ENCODE measurements around the gene TMEM132C.

TMEM132C gene

GRCh38 chr12:128326406-128326805 lies 59.4 kb downstream of the TMEM132C start:
- H3K27ac ChIP-seq (ENCODE audit: low read depth, low read length): no peak overlapping the region
- no peaks in the 10 kb centered on the region for H3K9me2 ChIP-seq (replicated peaks; ENCODE audit: control insufficient read depth, low read length)
- no peaks in the 10 kb centered on the region for H3K9me3 ChIP-seq (ENCODE audit: control insufficient read depth, insufficient read depth, low read length)

GRCh38 chr12:128328961-128329360 lies 62.0 kb downstream of the TMEM132C start:
- peaks cover 3% of the 10 kb centered on the region; the same call in 1 of the 2 replicates for H3K9me3 ChIP-seq (ENCODE audit: control insufficient read depth, insufficient read depth, low read length)
- H3K79me2 ChIP-seq (ENCODE audit: control insufficient read depth, low read length): no peaks in the 10 kb centered on the region
- no peaks in the 10 kb centered on the region for H3K27me3 ChIP-seq (ENCODE audit: control insufficient read depth, low read length)
- no peak overlapping the region for H3K4me2 ChIP-seq (ENCODE audit: low read length)
- no peaks in the 10 kb centered on the region for H3K9me2 ChIP-seq (replicated peaks; ENCODE audit: control insufficient read depth, low read length)
- TF ChIP-seq EZH2phosphoT487 (IDR thresholded peaks at IDR 0.05; ENCODE audit: borderline replicate concordance, low read length) (no peak), CTCF (IDR thresholded peaks at IDR 0.05; ENCODE audit: low read depth, low read length, poor library complexity, severe bottlenecking) (no peak)
- no peak overlapping the region for H3K4me3 ChIP-seq (ENCODE audit: low read length)
- no peaks in the 10 kb centered on the region for H3K4me1 ChIP-seq (ENCODE audit: control insufficient read depth, low read length)
- no peak overlapping the region for H3K27ac ChIP-seq (ENCODE audit: low read depth, low read length)
- no peaks in the 10 kb centered on the region for H4K20me1 ChIP-seq (ENCODE audit: control insufficient read depth, insufficient read depth, low read depth, low read length)
- H3F3A ChIP-seq (ENCODE audit: control insufficient read depth, insufficient read depth): no peaks in the 10 kb centered on the region
- no peaks in the 10 kb centered on the region for H3K36me3 ChIP-seq (ENCODE audit: control insufficient read depth, low read length)

More at GRCh38 chr12:128326406-128326805, 59.4 kb downstream of the TMEM132C start:
- no peaks in the 10 kb centered on the region for H4K20me1 ChIP-seq (ENCODE audit: control insufficient read depth, insufficient read depth, low read depth, low read length)
- no peaks in the 10 kb centered on the region for H3K36me3 ChIP-seq (ENCODE audit: control insufficient read depth, low read length)
- no peaks in the 10 kb centered on the region for H3K79me2 ChIP-seq (ENCODE audit: control insufficient read depth, low read length)
- no peak overlapping the region for H3K4me2 ChIP-seq (ENCODE audit: low read length)
- no peak overlapping the region for H3K4me3 ChIP-seq (ENCODE audit: low read length)
- TF ChIP-seq EZH2phosphoT487 (IDR thresholded peaks at IDR 0.05; ENCODE audit: borderline replicate concordance, low read length): no peak
- TF ChIP-seq CTCF (IDR thresholded peaks at IDR 0.05; ENCODE audit: low read depth, low read length, poor library complexity, severe bottlenecking): no peak
- no peaks in the 10 kb centered on the region for H3K4me1 ChIP-seq (ENCODE audit: control insufficient read depth, low read length)
- H3F3A ChIP-seq (ENCODE audit: control insufficient read depth, insufficient read depth): no peaks in the 10 kb centered on the region
- H3K27me3 ChIP-seq (ENCODE audit: control insufficient read depth, low read length): no peaks in the 10 kb centered on the region

- Histone ChIP-seq H3K27me3 (ENCODE audit: control insufficient read depth, low read length) (no peaks in the 10 kb centered on the region), H3K36me3 (ENCODE audit: control insufficient read depth, low read length) (no peaks in the 10 kb centered on the region), H3K9me2 (replicated peaks; ENCODE audit: control insufficient read depth, low read length) (no peaks in the 10 kb centered on the region), H3K9me3 (ENCODE audit: control insufficient read depth, insufficient read depth, low read length) (peaks cover 7% of the 10 kb centered on the region; the same call in 1 of the 2 replicates), H3K4me3 (ENCODE audit: low read length) (no peak overlapping the region), H3K4me2 (ENCODE audit: low read length) (no peak overlapping the region), H3F3A (ENCODE audit: control insufficient read depth, insufficient read depth) (no peaks in the 10 kb centered on the region), H4K20me1 (ENCODE audit: control insufficient read depth, insufficient read depth, low read depth, low read length) (no peaks in the 10 kb centered on the region), H3K79me2 (ENCODE audit: control insufficient read depth, low read length) (no peaks in the 10 kb centered on the region), H3K27ac (ENCODE audit: low read depth, low read length) (no peak overlapping the region), H3K4me1 (ENCODE audit: control insufficient read depth, low read length) (no peaks in the 10 kb centered on the region)
- TF ChIP-seq CTCF (IDR thresholded peaks at IDR 0.05; ENCODE audit: low read depth, low read length, poor library complexity, severe bottlenecking) (no peak), EZH2phosphoT487 (IDR thresholded peaks at IDR 0.05; ENCODE audit: borderline replicate concordance, low read length) (no peak)
These were observed 69.5 kb downstream of the TMEM132C start for GRCh38 chr12:128336204-128337070.

All from DOHH2 (cell line).